ENCODE data around the gene STARD10.

The STARD10 gene

DNA sequence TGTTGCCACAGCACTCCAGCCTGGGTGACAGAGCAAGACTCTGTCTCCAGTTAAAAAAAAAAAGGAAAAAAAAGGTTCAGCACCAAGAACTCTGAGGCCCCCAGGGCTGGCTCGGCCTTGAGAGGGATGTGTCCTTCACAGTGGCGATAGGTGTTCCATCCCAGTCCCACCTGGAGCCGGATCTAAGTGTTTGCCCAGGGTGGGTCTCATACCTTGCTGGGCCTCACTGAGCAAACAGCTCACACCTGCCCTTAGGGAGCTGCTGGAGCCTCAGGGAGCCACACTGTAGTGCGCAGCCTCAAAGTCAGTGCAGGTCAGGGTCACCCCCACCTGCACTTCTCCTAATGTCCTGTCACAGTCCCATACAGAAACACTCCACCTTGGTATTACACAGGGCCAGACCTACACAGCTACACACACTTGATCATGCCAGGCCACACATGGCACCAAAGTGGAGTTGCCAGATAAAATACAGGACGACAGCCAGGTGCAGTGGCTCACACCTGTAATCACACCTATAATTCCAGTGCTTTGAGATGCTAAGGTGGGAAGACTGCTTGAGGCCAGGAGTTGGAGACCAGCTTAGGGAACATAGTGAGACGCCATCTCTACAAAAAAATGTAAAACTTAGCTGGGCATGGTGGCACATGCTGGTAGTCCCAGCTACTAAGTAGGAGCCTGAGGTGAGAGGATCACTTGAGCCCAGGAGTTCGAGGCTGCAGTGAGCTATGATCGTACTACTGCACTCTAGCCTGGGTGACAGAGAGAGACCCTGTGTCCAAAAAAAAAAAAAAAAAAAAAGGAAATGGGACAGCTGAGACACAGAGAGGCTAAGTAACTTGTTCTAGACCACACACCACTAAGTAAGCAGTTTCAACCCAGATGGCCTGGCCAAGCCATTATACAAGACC lies 7.3 kb downstream of the STARD10 start:
- Histone ChIP-seq H3K4me1 (ENCODE audit: control insufficient read depth, insufficient read depth, low read length) (peaks cover 36% of the 10 kb centered on the region), H3K9me3 (ENCODE audit: control insufficient read depth, insufficient read depth, low read depth, low read length) (no peaks in the 10 kb centered on the region), H3K27me3 (ENCODE audit: control insufficient read depth, insufficient read depth, low read length) (no peaks in the 10 kb centered on the region), H3K4me3 (ENCODE audit: low read depth, low read length) (no peak overlapping the region), H3K9ac (ENCODE audit: low read length) (no peak overlapping the region), H3K36me3 (ENCODE audit: control insufficient read depth, insufficient read depth, low read length) (no peaks in the 10 kb centered on the region), H3K27ac (ENCODE audit: low read depth, low read length) (no peak overlapping the region)

DNA sequence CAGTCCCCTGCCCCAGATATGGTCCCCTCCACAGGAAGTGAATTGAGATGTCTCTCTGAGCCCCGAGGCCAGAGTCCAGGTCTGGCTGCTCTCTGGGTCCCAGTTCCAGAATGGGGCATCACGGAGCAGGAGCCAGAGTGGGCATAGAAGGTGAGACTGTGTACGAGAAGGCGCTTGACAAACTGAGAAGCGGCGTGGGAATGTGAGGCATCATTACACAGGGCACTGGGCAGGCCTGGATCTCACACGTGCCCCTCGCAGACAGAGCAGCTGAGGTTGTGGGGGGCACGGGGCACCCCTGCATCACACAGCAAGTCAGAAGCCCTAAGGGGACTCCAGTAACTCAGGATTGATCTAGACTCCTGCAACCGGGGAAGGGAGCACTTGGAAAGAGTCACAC lies 9.2 kb downstream of the STARD10 start:
- H3K9me3 ChIP-seq (ENCODE audit: control insufficient read depth, insufficient read depth, low read depth, low read length): no peaks in the 10 kb centered on the region
- no peak overlapping the region for H3K9ac ChIP-seq (ENCODE audit: low read length)
- peaks cover 7% of the 10 kb centered on the region for H3K27me3 ChIP-seq (ENCODE audit: control insufficient read depth, insufficient read depth, low read length)
- H3K4me1 ChIP-seq (ENCODE audit: control insufficient read depth, insufficient read depth, low read length): peaks cover 43% of the 10 kb centered on the region
- no peak overlapping the region for H3K4me3 ChIP-seq (ENCODE audit: low read depth, low read length)
- no peaks in the 10 kb centered on the region for H3K36me3 ChIP-seq (ENCODE audit: control insufficient read depth, insufficient read depth, low read length)
- no peak overlapping the region for H3K27ac ChIP-seq (ENCODE audit: low read depth, low read length)

DNA sequence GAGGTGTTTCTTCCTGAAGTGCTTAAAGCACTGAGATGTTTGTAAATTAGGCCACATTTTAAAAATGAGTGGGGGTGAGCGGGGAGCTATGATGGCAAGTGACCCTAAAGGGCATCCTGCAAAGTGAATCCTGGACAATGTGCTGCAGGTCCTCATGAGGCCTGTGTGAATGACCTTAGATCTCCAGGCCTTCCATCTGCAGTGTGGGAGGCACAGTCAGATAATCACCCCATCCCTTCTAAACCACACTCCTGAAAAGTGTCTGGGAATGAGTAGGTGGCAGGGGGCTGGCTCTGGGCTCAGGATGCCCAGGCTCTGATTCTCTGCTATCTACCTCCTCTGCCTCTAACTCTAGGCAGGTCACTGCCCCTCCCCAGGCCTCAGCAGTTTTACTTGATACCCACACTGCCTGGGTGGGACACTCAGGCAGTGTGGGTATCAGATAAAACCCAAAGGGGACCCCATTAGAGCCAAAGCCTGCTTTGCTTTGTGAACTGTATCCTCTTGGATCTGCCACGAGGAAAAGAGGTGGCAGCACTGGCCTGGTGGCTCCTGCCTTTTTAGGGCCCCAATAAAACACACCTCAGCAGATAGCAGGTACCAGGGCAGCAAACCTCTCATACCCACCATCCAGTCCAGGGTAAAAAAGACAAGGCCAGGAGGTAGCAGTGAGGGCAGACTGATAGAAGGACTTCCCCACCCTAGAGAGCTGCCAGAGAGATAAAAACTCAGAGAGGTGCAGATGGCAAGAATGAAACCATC lies 10.5 kb downstream of the STARD10 start:
- H3K4me3 ChIP-seq (ENCODE audit: low read depth, low read length): no peak overlapping the region
- H3K4me1 ChIP-seq (ENCODE audit: control insufficient read depth, insufficient read depth, low read length): peaks cover 43% of the 10 kb centered on the region
- peaks cover 7% of the 10 kb centered on the region for H3K27me3 ChIP-seq (ENCODE audit: control insufficient read depth, insufficient read depth, low read length)
- H3K9ac ChIP-seq (ENCODE audit: low read length): no peak overlapping the region
- no peaks in the 10 kb centered on the region for H3K9me3 ChIP-seq (ENCODE audit: control insufficient read depth, insufficient read depth, low read depth, low read length)
- no peak overlapping the region for H3K27ac ChIP-seq (ENCODE audit: low read depth, low read length)
- no peaks in the 10 kb centered on the region for H3K36me3 ChIP-seq (ENCODE audit: control insufficient read depth, insufficient read depth, low read length)

DNA sequence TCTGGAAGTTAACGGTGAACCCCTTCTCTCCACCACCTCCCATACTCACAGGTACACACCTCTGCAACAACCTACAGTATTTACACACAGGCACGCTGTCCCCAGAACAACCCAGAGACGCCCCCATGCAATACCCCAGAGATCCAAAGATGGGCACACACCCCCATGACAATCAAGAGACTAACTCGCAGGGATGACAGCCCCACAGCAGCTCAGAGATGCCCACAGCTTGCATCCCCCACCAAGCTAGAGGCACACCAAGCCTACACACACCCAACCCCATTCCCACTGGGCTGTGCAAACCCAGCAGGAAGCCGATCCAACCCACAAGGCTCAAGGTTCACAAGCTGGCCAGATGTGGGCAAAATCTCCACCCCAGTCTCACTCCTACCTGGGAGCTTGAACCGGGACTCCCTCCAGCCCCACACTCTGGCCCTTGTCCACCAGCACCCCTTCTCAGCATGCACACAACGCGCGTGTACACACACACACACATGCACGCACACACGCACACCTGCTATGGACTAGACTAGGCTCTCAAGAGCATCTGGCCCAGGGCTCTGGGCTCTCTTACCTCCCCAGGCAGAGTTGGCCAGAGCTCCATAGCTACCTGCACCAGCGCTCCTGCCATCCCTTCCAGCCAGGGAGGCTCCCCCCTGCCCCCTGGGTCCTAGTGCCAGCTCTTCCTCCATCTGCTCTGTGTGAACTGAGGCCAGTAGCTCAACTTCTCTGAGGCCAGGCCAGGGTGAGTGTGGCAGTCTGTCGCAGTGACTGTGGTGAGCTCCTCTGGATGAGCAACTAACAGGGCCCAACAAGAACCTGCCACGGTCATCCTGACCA lies 11.5 kb downstream of the STARD10 start:
- Histone ChIP-seq H3K27me3 (ENCODE audit: control insufficient read depth, insufficient read depth, low read length) (peaks cover 7% of the 10 kb centered on the region), H3K9me3 (ENCODE audit: control insufficient read depth, insufficient read depth, low read depth, low read length) (no peaks in the 10 kb centered on the region), H3K27ac (ENCODE audit: low read depth, low read length) (no peak overlapping the region), H3K36me3 (ENCODE audit: control insufficient read depth, insufficient read depth, low read length) (no peaks in the 10 kb centered on the region), H3K4me3 (ENCODE audit: low read depth, low read length) (peak overlapping the region; percentile 57), H3K4me1 (ENCODE audit: control insufficient read depth, insufficient read depth, low read length) (peaks cover 34% of the 10 kb centered on the region), H3K9ac (ENCODE audit: low read length) (no peak overlapping the region)

DNA sequence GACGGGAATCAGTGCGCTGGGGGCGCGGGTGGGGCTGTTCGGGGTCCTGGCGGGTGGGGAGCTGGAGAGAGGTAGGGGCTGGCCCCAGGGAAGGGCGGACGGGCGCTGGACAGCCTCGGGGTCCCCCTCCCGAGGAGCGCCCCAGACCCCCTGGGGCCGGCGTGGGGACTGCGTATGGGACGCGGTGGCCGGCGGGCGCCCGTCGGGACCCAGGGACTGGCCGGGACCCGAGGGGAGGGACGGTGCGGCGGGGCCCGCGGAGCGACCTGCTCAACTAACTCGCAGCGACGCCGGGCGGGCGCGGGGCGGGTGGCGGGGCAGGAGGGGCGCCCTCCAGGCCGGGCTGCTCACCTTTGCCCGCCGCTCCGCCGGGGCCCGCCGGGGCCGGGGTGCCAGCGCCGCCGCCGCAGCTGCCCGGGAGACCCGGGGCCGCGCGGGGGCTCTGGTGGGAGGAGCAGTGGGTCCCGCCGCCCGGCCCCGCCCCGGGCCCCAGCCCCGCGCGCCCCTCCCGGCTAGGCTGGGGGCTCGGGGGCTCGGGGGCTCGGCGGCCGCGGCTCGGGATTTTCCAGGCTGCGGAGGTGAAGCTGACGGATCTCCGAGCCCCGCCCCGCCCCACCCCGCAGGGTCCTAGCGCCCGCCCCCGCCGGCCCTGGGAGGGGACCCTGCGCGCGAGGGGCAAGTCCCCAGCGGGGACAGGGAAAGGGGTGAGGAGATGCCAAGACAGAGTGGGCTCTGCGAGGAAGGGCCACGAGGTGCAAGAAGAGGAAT lies 12.3 kb downstream of the STARD10 start:
- Histone ChIP-seq H3K36me3 (ENCODE audit: control insufficient read depth, insufficient read depth, low read length) (no peaks in the 10 kb centered on the region), H3K9me3 (ENCODE audit: control insufficient read depth, insufficient read depth, low read depth, low read length) (no peaks in the 10 kb centered on the region), H3K9ac (ENCODE audit: low read length) (no peak overlapping the region), H3K27me3 (ENCODE audit: control insufficient read depth, insufficient read depth, low read length) (peaks cover 7% of the 10 kb centered on the region), H3K4me1 (ENCODE audit: control insufficient read depth, insufficient read depth, low read length) (peaks cover 31% of the 10 kb centered on the region), H3K4me3 (ENCODE audit: low read depth, low read length) (peak overlapping the region; percentile 57), H3K27ac (ENCODE audit: low read depth, low read length) (no peak overlapping the region)

DNA sequence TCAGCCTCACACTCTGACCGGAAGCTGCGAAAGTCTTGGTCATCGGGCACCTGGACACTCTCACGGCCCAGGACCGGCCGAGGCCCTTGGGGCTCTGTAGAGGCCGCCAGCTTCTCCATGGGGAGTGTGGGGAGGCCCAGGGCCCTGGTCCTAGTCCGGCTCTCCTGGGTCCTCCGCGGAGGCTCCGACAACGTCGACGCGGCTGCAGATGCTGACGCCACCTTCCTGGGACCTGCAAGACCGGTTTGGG lies 12.9 kb downstream of the STARD10 start:
- no peaks in the 10 kb centered on the region for H3K36me3 ChIP-seq (ENCODE audit: control insufficient read depth, insufficient read depth, low read length)
- no peak overlapping the region for H3K27ac ChIP-seq (ENCODE audit: low read depth, low read length)
- H3K4me3 ChIP-seq (ENCODE audit: low read depth, low read length): peak overlapping the region; percentile 50
- H3K27me3 ChIP-seq (ENCODE audit: control insufficient read depth, insufficient read depth, low read length): peaks cover 7% of the 10 kb centered on the region
- H3K9ac ChIP-seq (ENCODE audit: low read length): peak overlapping the region; percentile 41
- peaks cover 29% of the 10 kb centered on the region for H3K4me1 ChIP-seq (ENCODE audit: control insufficient read depth, insufficient read depth, low read length)
- H3K9me3 ChIP-seq (ENCODE audit: control insufficient read depth, insufficient read depth, low read depth, low read length): no peaks in the 10 kb centered on the region

DNA sequence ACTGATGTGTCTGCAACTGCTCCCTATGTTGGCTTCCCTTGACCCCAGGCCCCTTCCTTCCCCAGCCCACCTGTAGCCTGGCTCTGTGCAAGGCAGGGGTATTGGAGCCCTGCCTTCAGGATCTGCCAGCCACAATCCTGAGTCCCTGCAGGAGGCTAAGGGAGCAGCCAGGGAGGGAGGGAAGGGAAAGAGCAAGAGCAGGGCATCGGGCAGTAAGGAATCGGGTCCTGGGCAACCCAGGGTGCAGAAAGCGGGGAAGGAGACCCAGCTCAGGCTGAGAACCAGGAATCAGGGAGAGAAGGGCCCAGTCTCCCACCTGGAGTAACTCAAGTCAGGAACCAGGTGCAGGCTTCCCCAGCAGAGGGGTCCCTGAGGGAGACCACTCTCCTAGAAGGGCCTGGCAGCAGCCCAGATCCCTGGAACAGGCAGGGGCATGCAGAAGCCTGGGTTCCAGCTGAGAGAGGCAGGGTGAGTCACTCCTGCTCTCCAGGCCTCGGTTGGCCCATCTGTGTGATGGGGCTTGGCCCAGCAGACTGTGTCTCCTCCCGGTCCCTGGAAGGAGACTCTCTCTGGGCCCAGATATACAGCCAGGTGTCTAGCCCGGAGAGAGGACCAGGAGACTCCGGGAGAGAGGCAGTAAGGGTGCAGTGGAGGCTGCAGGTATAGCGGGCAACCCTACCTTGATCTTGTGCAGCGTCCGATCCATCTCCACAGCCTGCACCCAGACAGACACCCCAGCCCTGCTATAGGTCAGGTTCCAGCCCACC lies 13.4 kb downstream of the STARD10 start:
- H3K27ac ChIP-seq (ENCODE audit: low read depth, low read length): no peak overlapping the region
- no peaks in the 10 kb centered on the region for H3K36me3 ChIP-seq (ENCODE audit: control insufficient read depth, insufficient read depth, low read length)
- no peaks in the 10 kb centered on the region for H3K9me3 ChIP-seq (ENCODE audit: control insufficient read depth, insufficient read depth, low read depth, low read length)
- H3K27me3 ChIP-seq (ENCODE audit: control insufficient read depth, insufficient read depth, low read length): peaks cover 7% of the 10 kb centered on the region
- H3K4me3 ChIP-seq (ENCODE audit: low read depth, low read length): peak overlapping the region; percentile 50
- peaks cover 29% of the 10 kb centered on the region for H3K4me1 ChIP-seq (ENCODE audit: control insufficient read depth, insufficient read depth, low read length)
- peak overlapping the region; percentile 41 for H3K9ac ChIP-seq (ENCODE audit: low read length)

DNA sequence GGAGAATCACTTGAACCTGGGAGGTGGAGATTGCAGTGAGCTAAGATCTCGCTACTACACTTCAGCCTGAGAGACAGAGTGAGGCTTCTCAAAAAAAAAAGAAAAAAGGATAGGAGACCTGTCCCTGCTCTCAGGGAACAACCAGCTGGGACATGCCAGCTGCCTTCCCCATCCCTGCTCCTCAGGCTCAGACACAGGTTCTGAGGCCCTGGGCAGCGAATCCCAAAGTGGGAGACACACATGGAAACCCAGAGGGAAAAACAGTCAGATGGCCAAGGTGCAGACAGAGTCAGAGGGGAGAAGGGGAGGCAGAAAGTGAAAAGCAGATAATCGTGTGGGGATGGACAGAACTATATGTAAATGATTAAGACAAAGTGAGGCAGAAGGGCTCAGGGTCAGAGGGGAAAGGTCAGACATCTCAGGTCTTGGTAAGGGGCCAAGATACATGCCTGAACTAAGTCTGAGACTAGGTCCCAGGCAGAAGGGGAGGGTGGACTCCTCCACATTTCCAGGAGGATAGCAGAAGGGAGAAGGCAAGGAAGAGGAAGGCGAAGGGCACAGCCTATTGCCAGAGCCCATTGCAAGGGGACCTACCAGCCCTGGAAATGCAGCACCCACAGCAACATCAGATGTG lies 14.2 kb downstream of the STARD10 start:
- Histone ChIP-seq H3K9ac (ENCODE audit: low read length) (no peak overlapping the region), H3K27ac (ENCODE audit: low read depth, low read length) (no peak overlapping the region), H3K36me3 (ENCODE audit: control insufficient read depth, insufficient read depth, low read length) (no peaks in the 10 kb centered on the region), H3K9me3 (ENCODE audit: control insufficient read depth, insufficient read depth, low read depth, low read length) (no peaks in the 10 kb centered on the region), H3K4me1 (ENCODE audit: control insufficient read depth, insufficient read depth, low read length) (peaks cover 29% of the 10 kb centered on the region), H3K4me3 (ENCODE audit: low read depth, low read length) (no peak overlapping the region), H3K27me3 (ENCODE audit: control insufficient read depth, insufficient read depth, low read length) (peaks cover 7% of the 10 kb centered on the region)

DNA sequence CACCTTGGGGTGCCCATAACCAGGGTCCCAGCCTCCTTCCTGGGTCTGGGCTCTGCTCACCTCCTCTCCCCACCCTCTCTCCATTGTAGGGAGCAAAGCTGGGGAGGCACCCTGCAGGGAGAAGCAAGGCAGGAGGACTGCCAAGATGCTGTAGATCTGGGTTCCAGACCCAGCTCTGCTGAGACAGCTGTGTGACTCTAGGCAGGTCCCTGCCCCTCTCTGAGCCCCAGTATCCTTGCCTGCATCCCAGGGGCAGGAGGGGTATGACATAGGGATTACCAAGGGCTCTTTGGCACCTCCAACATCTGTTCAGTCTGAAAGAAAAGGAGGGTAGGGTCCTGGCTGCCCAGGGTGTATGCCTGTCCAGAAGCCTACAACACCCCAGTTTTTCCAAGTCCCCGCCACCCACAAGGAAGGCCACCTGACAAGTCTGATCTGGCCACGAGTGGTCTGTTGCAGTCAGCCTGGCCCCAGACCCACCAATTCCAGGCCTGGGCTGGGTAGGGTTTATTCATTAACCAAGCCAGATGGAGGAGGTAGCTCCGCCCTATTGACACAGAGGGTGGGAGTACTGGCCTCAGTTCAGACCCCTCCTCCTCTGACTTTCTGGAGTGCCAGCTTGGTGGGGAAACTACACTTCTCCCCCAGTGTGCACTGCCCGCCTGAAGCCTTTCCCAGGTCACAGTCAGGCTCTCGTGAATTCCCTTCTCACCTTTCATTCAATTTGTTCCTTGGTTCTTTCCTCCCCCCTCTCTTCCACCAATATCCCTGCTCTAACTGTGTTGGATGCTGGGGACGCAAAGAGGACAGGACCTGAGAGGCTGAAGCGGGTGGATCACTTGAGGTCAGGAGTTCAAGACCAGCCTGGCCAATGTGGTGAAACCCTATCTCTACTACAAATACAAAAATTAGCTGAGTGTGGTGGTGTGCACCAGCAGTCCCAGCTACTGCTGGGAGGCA lies 15.0 kb downstream of the STARD10 start:
- H3K4me3 ChIP-seq (ENCODE audit: low read depth, low read length): no peak overlapping the region
- peaks cover 7% of the 10 kb centered on the region for H3K27me3 ChIP-seq (ENCODE audit: control insufficient read depth, insufficient read depth, low read length)
- H3K9me3 ChIP-seq (ENCODE audit: control insufficient read depth, insufficient read depth, low read depth, low read length): no peaks in the 10 kb centered on the region
- H3K36me3 ChIP-seq (ENCODE audit: control insufficient read depth, insufficient read depth, low read length): no peaks in the 10 kb centered on the region
- H3K27ac ChIP-seq (ENCODE audit: low read depth, low read length): no peak overlapping the region
- peaks cover 29% of the 10 kb centered on the region for H3K4me1 ChIP-seq (ENCODE audit: control insufficient read depth, insufficient read depth, low read length)
- no peak overlapping the region for H3K9ac ChIP-seq (ENCODE audit: low read length)

Measured in HUES6 (cell line).